ENCODE results near the gene WDR37. TPM values are rescaled to one million over a fixed set of nuclear protein-coding genes. Genes with fewer than 3 reads are reported as not detected.

WDR37 gene
- total and polyA plus RNA-seq, 10 of the 15 experiments (the other 5 are each of a cell fraction or from before 2014, with no cell fraction given) = 1.9 to 11.1 (median 7.1) TPM

- TF ChIP-seq TCF7 (IDR thresholded peaks at IDR 0.05; ENCODE audit: borderline replicate concordance) (no peak), ETV6 (conservative IDR thresholded peaks at IDR 0.05 in 1 of 2, IDR thresholded peaks at IDR 0.05 in 1 of 2; ENCODE audit: borderline replicate concordance in 1 of 2, low read depth in 1 of 2) (peak in 1 of 2 experiments; percentile 81; a peak in 2 of 4 replicates), TAF1 (IDR thresholded peaks at IDR 0.05; ENCODE audit: borderline replicate concordance, low read depth, low read length) (peak; percentile 48; the same call in 1 of the 2 replicates), IRF4 (IDR thresholded peaks at IDR 0.05; ENCODE audit: low read depth, low read length) (no peak), MTA2 (IDR thresholded peaks at IDR 0.05; ENCODE audit: low read depth) (0 out of 2 replicates have a peak, but pooled peaks have one; percentile 10), BACH1 (IDR thresholded peaks at IDR 0.05; ENCODE audit: borderline replicate concordance) (0 out of 2 replicates have a peak, but pooled peaks have one; percentile 16), MLLT1 (IDR thresholded peaks at IDR 0.05) (peak; percentile 72; the same call in 1 of the 2 replicates), PAX5 (IDR thresholded peaks at IDR 0.05; ENCODE audit: borderline replicate concordance, low read depth, low read length) (peak; percentile 83), HSF1 (IDR thresholded peaks at IDR 0.05; ENCODE audit: low read depth, low read length) (0 out of 2 replicates have a peak, but pooled peaks have one; percentile 9), NBN (IDR thresholded peaks at IDR 0.05) (0 out of 2 replicates have a peak, but pooled peaks have one; percentile 66), CHD2 (IDR thresholded peaks at IDR 0.05; ENCODE audit: borderline replicate concordance, low read depth, low read length) (no peak), EZH2 (IDR thresholded peaks at IDR 0.05; ENCODE audit: borderline replicate concordance, control insufficient read depth, low read depth, low read length) (no peak), MEF2B (IDR thresholded peaks at IDR 0.05; ENCODE audit: partially characterized antibody, poor library complexity, severe bottlenecking) (no peak), HDAC6 (IDR thresholded peaks at IDR 0.05; ENCODE audit: unreplicated experiment) (no peak)
These were observed 12.6 kb upstream of the WDR37 start (continued) for GRCh38 chr10:1043532-1043995.

Measured in GM12878 (cell line).